ENCODE measurements around the gene OTOF. TPM values are rescaled to one million over a fixed set of nuclear protein-coding genes. Genes with fewer than 3 reads are reported as not detected.

The OTOF gene
- total RNA-seq, 1 donor from 2014 or later, result not detected

DNA sequence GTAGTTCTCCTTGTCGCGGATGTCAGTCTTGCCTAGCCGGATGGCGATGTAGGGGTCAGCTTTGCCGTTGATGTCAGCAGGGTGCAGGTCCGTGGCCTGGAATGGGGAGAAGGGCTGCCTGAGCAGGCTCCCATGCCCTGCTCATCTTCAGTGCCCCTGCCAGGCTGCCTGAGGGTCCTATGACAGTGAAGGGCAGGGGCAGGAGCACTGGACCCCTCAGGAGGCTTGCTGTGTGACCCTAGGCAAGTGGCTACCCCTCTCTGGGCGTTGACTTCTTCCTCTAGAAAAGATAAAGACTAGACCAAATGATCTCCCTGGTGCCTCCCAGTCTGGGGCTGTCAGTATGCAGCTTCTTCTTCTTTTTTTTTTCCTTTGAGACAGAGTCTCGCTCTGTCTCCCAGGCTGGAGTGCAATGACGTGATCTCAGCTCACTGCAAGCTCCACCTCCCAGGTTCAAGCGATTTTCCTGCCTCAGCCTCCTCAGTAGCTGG is 11.9 kb downstream of the OTOF start:
- intact Hi-C loops (cut with DNase I), result no loop called here
- Histone ChIP-seq H3K4me1 (no peaks in the 10 kb centered on the region), H3K27ac (no peak overlapping the region), H3K4me3 (no peak overlapping the region), H3K36me3 (no peaks in the 10 kb centered on the region), H3K9me3 (peaks cover 3% of the 10 kb centered on the region in 2 donors), H3K27me3 (no peaks in the 10 kb centered on the region)
- no peak for DNase-seq (ENCODE audit: low spot score in 2 of 2)
- TF ChIP-seq, protein P1, sequence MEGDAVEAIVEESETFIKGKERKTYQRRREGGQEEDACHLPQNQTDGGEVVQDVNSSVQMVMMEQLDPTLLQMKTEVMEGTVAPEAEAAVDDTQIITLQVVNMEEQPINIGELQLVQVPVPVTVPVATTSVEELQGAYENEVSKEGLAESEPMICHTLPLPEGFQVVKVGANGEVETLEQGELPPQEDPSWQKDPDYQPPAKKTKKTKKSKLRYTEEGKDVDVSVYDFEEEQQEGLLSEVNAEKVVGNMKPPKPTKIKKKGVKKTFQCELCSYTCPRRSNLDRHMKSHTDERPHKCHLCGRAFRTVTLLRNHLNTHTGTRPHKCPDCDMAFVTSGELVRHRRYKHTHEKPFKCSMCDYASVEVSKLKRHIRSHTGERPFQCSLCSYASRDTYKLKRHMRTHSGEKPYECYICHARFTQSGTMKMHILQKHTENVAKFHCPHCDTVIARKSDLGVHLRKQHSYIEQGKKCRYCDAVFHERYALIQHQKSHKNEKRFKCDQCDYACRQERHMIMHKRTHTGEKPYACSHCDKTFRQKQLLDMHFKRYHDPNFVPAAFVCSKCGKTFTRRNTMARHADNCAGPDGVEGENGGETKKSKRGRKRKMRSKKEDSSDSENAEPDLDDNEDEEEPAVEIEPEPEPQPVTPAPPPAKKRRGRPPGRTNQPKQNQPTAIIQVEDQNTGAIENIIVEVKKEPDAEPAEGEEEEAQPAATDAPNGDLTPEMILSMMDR (IDR thresholded peaks at IDR 0.05), result no peak

DNA sequence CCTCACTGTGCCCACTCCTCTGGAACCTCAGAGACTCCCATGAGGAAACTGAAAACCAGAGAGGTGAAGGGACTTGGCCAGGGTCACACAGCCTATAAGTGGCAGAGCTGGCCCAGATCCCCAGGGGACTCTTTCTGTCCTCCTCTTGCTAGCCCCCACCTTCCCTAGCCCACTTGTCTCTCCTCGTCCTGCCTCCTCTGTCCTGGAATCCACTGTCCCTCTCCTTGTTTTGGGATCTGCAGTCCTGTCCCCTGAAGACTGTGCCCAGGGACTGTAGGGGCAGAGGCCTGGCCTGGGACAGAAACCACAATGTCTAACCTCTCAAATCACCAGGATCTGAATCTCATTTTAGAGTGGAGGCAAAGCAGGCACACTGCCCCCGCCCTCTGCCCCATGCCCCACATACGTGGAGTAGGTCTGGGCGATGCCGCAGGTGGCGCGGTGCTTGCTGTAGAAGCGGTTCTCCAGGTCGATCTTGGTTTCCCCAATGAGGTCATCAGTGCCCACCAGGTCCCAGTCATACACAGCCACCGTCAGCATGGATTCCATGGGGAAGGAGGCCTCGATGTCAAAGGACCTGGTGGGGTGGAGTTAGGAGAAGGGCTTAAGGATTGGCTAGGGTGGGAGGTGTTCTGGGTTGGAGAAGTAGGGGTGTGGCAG is 12.5 kb downstream of the OTOF start:
- Histone ChIP-seq H3K36me3 (no peaks in the 10 kb centered on the region), H3K27ac (no peak overlapping the region), H3K27me3 (no peaks in the 10 kb centered on the region), H3K4me1 (no peaks in the 10 kb centered on the region), H3K9me3 (peaks cover 3% of the 10 kb centered on the region in 2 donors), H3K4me3 (no peak overlapping the region)
- no peak for DNase-seq (ENCODE audit: low spot score in 2 of 2)
- intact Hi-C loops (cut with DNase I), result no loop called here
- TF ChIP-seq, protein P1 (IDR thresholded peaks at IDR 0.05), result no peak

DNA sequence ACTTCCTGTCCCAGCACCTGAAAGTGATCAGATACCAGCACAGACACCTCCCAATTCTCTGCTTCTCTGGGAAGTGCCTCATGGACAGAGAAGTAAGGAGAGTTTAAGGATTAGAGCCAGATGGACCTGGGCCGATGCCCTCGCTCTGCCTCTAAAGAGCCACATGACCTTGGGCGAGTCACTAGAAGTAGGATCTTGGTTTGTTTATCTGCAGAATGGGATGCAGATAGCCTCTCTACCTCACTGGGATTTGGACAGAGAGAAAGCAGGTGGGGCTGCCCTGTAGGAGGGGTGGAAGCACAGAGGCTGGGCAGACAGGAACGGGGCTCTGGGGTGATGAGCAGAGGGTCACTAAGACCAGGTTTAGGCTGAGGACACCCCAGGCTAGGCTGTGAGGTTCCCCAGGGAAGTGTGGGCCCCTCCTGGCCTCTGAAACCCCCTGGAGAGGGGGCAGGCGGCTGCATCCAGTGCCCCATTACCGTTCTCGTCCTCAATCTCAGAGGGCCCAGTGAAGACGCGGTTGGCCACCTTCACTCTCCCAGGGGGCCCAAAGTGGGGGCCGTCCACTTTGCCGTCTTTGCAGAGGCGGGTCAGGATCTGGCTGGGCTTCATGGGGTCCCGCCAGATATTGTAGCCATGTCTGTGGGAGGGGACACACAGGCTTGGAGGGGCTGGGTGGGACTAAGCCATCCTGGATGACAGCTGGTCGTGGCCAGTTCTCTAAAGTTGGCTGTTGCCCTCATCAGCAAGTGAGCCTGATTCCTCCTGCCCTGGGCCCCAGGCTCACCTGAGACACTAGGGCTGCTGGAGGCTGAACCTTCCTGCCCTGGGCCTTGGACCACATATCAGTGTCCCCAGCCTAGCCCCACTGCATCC is 13.3 kb downstream of the OTOF start:
- intact Hi-C loops (cut with DNase I), result no loop called here
- no peak overlapping the region for H3K4me3 ChIP-seq
- H3K4me1 ChIP-seq, result no peaks in the 10 kb centered on the region
- no peak overlapping the region for H3K27ac ChIP-seq
- H3K9me3 ChIP-seq, result peaks cover 3% of the 10 kb centered on the region in 2 donors
- H3K36me3 ChIP-seq, result no peaks in the 10 kb centered on the region
- no peak for DNase-seq (ENCODE audit: low spot score in 2 of 2)
- no peaks in the 10 kb centered on the region for H3K27me3 ChIP-seq
- TF ChIP-seq, protein P1 (IDR thresholded peaks at IDR 0.05), result no peak

DNA sequence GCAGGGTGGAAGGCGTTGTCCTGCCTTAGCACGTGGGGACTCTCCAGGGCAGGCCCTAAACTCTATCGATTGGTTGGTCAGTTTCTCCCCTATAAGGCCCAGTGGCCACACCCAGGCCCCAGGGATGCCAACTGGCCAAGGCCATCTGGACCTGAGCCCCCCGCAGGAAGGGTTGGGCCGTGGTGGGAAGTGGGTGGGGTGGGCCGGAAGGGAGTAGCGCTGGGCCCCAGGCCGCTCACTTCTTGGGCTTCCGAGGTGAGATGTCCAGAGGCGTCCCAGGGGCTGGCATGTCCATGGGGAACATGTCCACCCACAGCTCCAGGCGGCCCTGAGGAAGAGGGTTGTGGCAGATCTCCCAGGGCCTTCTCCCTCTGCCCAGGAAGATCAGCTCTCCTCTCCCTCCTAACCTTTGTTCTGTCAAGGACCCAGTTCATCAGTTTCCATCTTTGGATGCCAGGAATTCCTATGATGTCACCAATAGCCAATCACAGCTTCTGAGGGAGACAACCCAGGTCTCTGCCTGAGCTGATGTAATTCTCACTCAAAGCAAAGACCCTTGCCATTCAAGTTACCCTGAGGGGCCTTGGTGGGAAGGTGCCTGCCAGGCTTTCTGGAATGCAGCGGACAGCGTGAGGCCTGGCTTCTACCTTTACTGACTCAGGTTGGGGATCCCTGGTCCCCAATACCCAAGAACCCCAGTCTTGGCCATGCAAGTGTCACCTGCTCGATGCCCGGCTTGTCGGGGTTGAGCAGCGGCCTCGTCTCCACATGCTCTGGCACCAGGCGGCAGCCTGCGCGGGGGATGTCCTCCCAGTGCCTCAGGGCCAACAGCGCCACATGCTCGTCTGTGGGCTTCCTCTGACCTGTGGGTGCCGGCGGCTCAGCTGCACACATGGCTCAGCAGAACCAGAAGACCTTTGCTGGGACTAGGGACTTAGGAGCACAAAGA is 14.4 kb downstream of the OTOF start:
- no peak overlapping the region for H3K27ac ChIP-seq
- intact Hi-C loops (cut with DNase I), result no loop called here

More for the DNA sequence above, 14.4 kb downstream of the OTOF start:
- no peaks in the 10 kb centered on the region for H3K27me3 ChIP-seq
- no peaks in the 10 kb centered on the region for H3K4me1 ChIP-seq
- TF ChIP-seq, protein P1 (IDR thresholded peaks at IDR 0.05), result no peak
- no peaks in the 10 kb centered on the region for H3K36me3 ChIP-seq
- H3K9me3 ChIP-seq, result no peaks in the 10 kb centered on the region
- no peak overlapping the region for H3K4me3 ChIP-seq
- no peak for DNase-seq (ENCODE audit: low spot score in 2 of 2)
